PFSK-1 (cell line): ENCODE results near the gene EIF1.

Experiments used
- POLR2AphosphoS5 ChIP-seq: IDR thresholded peaks from 2 replicates; pipeline ENCODE4 v1.6.1; 2012; ENCODE audit warnings: low read depth, mild to moderate bottlenecking, control low read depth, low read length, moderate library complexity
- TAF1 ChIP-seq: IDR thresholded peaks from 2 replicates; pipeline ENCODE4 v1.6.1; 2012; ENCODE audit warnings: low read length, control low read depth, borderline replicate concordance; ENCODE audit not compliant: insufficient read depth
- TF ChIP-seq, protein P1 (sequence below), 2 experiments: IDR thresholded peaks; 2 replicates each; pipeline versions ENCODE4 v1.6.1 to v1.8.0; 2011 to 2012; ENCODE audit warnings: low read depth in 2 of 2, low read length in 2 of 2, control low read depth in 1 of 2, inconsistent platforms in 1 of 2, mild to moderate bottlenecking in 1 of 2, moderate library complexity in 1 of 2; ENCODE audit not compliant: insufficient read depth in 1 of 2

- no peak for TF ChIP-seq POLR2AphosphoS5
- TF ChIP-seq TAF1, result no peak
- TF ChIP-seq, protein P1, sequence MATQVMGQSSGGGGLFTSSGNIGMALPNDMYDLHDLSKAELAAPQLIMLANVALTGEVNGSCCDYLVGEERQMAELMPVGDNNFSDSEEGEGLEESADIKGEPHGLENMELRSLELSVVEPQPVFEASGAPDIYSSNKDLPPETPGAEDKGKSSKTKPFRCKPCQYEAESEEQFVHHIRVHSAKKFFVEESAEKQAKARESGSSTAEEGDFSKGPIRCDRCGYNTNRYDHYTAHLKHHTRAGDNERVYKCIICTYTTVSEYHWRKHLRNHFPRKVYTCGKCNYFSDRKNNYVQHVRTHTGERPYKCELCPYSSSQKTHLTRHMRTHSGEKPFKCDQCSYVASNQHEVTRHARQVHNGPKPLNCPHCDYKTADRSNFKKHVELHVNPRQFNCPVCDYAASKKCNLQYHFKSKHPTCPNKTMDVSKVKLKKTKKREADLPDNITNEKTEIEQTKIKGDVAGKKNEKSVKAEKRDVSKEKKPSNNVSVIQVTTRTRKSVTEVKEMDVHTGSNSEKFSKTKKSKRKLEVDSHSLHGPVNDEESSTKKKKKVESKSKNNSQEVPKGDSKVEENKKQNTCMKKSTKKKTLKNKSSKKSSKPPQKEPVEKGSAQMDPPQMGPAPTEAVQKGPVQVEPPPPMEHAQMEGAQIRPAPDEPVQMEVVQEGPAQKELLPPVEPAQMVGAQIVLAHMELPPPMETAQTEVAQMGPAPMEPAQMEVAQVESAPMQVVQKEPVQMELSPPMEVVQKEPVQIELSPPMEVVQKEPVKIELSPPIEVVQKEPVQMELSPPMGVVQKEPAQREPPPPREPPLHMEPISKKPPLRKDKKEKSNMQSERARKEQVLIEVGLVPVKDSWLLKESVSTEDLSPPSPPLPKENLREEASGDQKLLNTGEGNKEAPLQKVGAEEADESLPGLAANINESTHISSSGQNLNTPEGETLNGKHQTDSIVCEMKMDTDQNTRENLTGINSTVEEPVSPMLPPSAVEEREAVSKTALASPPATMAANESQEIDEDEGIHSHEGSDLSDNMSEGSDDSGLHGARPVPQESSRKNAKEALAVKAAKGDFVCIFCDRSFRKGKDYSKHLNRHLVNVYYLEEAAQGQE (IDR thresholded peaks at IDR 0.05; ENCODE audit: insufficient read depth in 1 of 2, low read depth in 2 of 2, low read length in 2 of 2), result no peak
These were observed 21.9 kb downstream of the EIF1 start for GRCh38 chr17:41710472-41711090.
